H9 (cell line): ENCODE measurements around the gene ZNF641. TPM values are rescaled to one million over a fixed set of nuclear protein-coding genes. Genes with fewer than 3 reads are reported as not detected.

Source experiments
- DNase-seq: peaks from one replicate; pipeline ENCODE4 v3.0.0-alpha.2; 2017
- H2AFZ ChIP-seq: one replicate; pipeline ENCODE4 v1.6.1; 2013; ENCODE audit warnings: mild to moderate bottlenecking, low read length, control low read depth, moderate library complexity
- H2AK5ac ChIP-seq: 2 replicates; pipeline ENCODE4 v1.6.1; 2013; ENCODE audit warnings: low read length, control low read depth, mixed read lengths; ENCODE audit not compliant: insufficient read length
- H2BK120ac ChIP-seq: one replicate; pipeline ENCODE4 v1.6.1; 2013; ENCODE audit warnings: low read depth, mild to moderate bottlenecking, low read length, control low read depth, inconsistent platforms; ENCODE audit not compliant: poor library complexity, severe bottlenecking
- H2BK12ac ChIP-seq: 2 replicates; pipeline ENCODE4 v1.6.1; 2013; ENCODE audit warnings: low read length, control low read depth, mixed read lengths, low read depth; ENCODE audit not compliant: insufficient read length
- H2BK15ac ChIP-seq: 2 replicates; pipeline ENCODE4 v1.6.1; 2013; ENCODE audit warnings: low read depth, low read length, control low read depth
- H2BK20ac ChIP-seq: one replicate; pipeline ENCODE4 v1.6.1; 2013; ENCODE audit warnings: low read depth, mild to moderate bottlenecking, low read length, control low read depth, inconsistent platforms; ENCODE audit not compliant: poor library complexity, severe bottlenecking
- H2BK5ac ChIP-seq: 2 replicates; pipeline ENCODE4 v1.6.1; 2013; ENCODE audit warnings: low read length, control low read depth, mixed read lengths; ENCODE audit not compliant: insufficient read length
- H3K14ac ChIP-seq: 2 replicates; pipeline ENCODE4 v1.6.1; 2013; ENCODE audit warnings: low read length, control low read depth; ENCODE audit not compliant: insufficient read depth
- H3K18ac ChIP-seq: 2 replicates; pipeline ENCODE4 v1.6.1; 2013; ENCODE audit warnings: low read depth, mild to moderate bottlenecking, mixed read lengths, low read length, control low read depth; ENCODE audit not compliant: insufficient read length
- H3K23ac ChIP-seq: 2 replicates; pipeline ENCODE4 v1.6.1; 2013; ENCODE audit warnings: low read length, control low read depth, mixed read lengths, low read depth; ENCODE audit not compliant: insufficient read length
- H3K23me2 ChIP-seq: 2 replicates; pipeline ENCODE4 v1.6.1; 2013; ENCODE audit warnings: low read depth, mild to moderate bottlenecking, mixed read lengths, low read length, control low read depth; ENCODE audit not compliant: insufficient read length, poor library complexity, severe bottlenecking
- H3K27ac ChIP-seq: 2 replicates; pipeline ENCODE4 v1.5.1; 2013; ENCODE audit warnings: low read length, control low read depth, mixed read lengths, low read depth; ENCODE audit not compliant: insufficient read length
- H3K27me3 ChIP-seq: 2 replicates; pipeline ENCODE4 v1.6.1; 2013; ENCODE audit warnings: low read length, control low read depth, inconsistent platforms; ENCODE audit not compliant: insufficient read depth
- H3K4ac ChIP-seq: 2 replicates; pipeline ENCODE4 v1.6.1; 2013; ENCODE audit warnings: low read depth, mild to moderate bottlenecking, control low read depth, inconsistent platforms, low read length, moderate library complexity
- H3K4me1 ChIP-seq: 2 replicates; pipeline ENCODE4 v1.6.1; 2013; ENCODE audit warnings: low read length, control low read depth, inconsistent platforms; ENCODE audit not compliant: insufficient read depth
- H3K4me2 ChIP-seq: 2 replicates; pipeline ENCODE4 v1.6.1; 2013; ENCODE audit warnings: low read length, control low read depth, mixed read lengths; ENCODE audit not compliant: insufficient read length, insufficient read depth
- H3K56ac ChIP-seq: 2 replicates; pipeline ENCODE4 v1.6.1; 2013; ENCODE audit warnings: low read depth, mild to moderate bottlenecking, mixed read lengths, low read length, control low read depth; ENCODE audit not compliant: insufficient read length
- H3K79me1 ChIP-seq: 2 replicates; pipeline ENCODE4 v1.6.1; 2013; ENCODE audit warnings: low read depth, mild to moderate bottlenecking, moderate library complexity, low read length, control low read depth, inconsistent platforms; ENCODE audit not compliant: insufficient read depth, poor library complexity, severe bottlenecking
- H3K79me2 ChIP-seq: 2 replicates; pipeline ENCODE4 v1.6.1; 2013; ENCODE audit warnings: low read length, control low read depth, inconsistent platforms; ENCODE audit not compliant: insufficient read depth
- H3K9ac ChIP-seq: 2 replicates; pipeline ENCODE4 v1.6.1; 2013; ENCODE audit warnings: low read length, control low read depth, mixed read lengths; ENCODE audit not compliant: insufficient read length; ENCODE audit errors: extremely low read depth
- H3K9me3 ChIP-seq: one replicate; pipeline ENCODE4 v1.6.1; 2013; ENCODE audit warnings: low read depth, low read length, inconsistent platforms; ENCODE audit not compliant: control insufficient read depth
- H3T11ph ChIP-seq: one replicate; pipeline ENCODE4 v1.6.1; 2013; ENCODE audit warnings: mild to moderate bottlenecking, low read length, control low read depth, inconsistent platforms
- H4K20me1 ChIP-seq: one replicate; pipeline ENCODE4 v1.6.1; 2013; ENCODE audit not compliant: control insufficient read depth, insufficient read length, insufficient read depth
- H4K5ac ChIP-seq: 2 replicates; pipeline ENCODE4 v1.6.1; 2013; ENCODE audit warnings: low read depth, mild to moderate bottlenecking, mixed read lengths, low read length, control low read depth; ENCODE audit not compliant: insufficient read length
- H4K8ac ChIP-seq: replicated peaks from 2 replicates; pipeline ENCODE4 v1.6.1; 2013; ENCODE audit warnings: low read length, control low read depth, mixed read lengths, low read depth; ENCODE audit not compliant: insufficient read length
- H4K91ac ChIP-seq: 2 replicates; pipeline ENCODE4 v1.6.1; 2013; ENCODE audit warnings: low read depth, mild to moderate bottlenecking, moderate library complexity, mixed read lengths, low read length, control low read depth; ENCODE audit not compliant: insufficient read length
- H3K27ac Mint-ChIP-seq, 3 experiments: 2 replicates in 2 of 3; 3 replicates in 1 of 3; pipeline ENCODE4 v1.8.0; 2020 to 2021; ENCODE audit warnings: mixed read lengths in 3 of 3, mild to moderate bottlenecking in 1 of 3, moderate library complexity in 1 of 3
- H3K27me3 Mint-ChIP-seq: 2 replicates; pipeline ENCODE4 v1.8.0; 2021; ENCODE audit warnings: low read depth, mild to moderate bottlenecking, moderate library complexity, mixed read lengths
- H3K36me3 Mint-ChIP-seq, 3 experiments: 2 replicates in 2 of 3; 3 replicates in 1 of 3; pipeline ENCODE4 v1.8.0; 2020 to 2021; ENCODE audit warnings: low read depth in 3 of 3, mixed read lengths in 3 of 3; ENCODE audit not compliant: insufficient read depth in 1 of 3
- H3K4me1 Mint-ChIP-seq, 2 experiments: 2 replicates each; pipeline ENCODE4 v1.8.0; 2020; ENCODE audit warnings: mixed read lengths in 2 of 2
- H3K4me3 Mint-ChIP-seq, 2 experiments: 2 replicates in 1 of 2; 3 replicates in 1 of 2; pipeline ENCODE4 v1.8.0; 2020 to 2021; ENCODE audit warnings: mild to moderate bottlenecking in 2 of 2, mixed read lengths in 2 of 2, moderate library complexity in 1 of 2
- H3K9me3 Mint-ChIP-seq, 2 experiments: 2 replicates in 1 of 2; 3 replicates in 1 of 2; pipeline ENCODE4 v1.8.0; 2020; ENCODE audit warnings: mild to moderate bottlenecking in 2 of 2, mixed read lengths in 2 of 2, moderate library complexity in 1 of 2
- WGBS: extraction: QIAGEN DNeasy Blood & Tissue Kit; methylation state at CpG from one replicate; pipeline ENCODE4 v1.1.7; 2013; ENCODE audit warnings: missing lambda C conversion rate, low lambda C conversion rate, mixed read lengths; ENCODE audit not compliant: insufficient read length; ENCODE audit errors: extremely low coverage; 5-methylcytosine and 5-hydroxymethylcytosine counted together
- total RNA-seq: library from RNA; stranded (reverse); gene quantifications from 2 replicates; pipeline ENCODE4 v1.2.1, GENCODE V29; 2021
- TF ChIP-seq, protein P1 (sequence below): fragments of 200-600 bp; sonication (generic); conservative IDR thresholded peaks from 3 replicates; pipeline ENCODE4 v1.8.0; 2021; ENCODE audit warnings: antibody characterized with exemption, mild to moderate bottlenecking

Gene ZNF641
- total RNA-seq, 1 experiment from 2014 or later, result 8.5 TPM

- no peaks in the 10 kb centered on the region for H4K20me1 ChIP-seq
- H3K4ac ChIP-seq, result no peak overlapping the region
- H2BK15ac ChIP-seq, result no peak overlapping the region
- H2BK5ac ChIP-seq, result no peak overlapping the region
- Mint-ChIP-seq H3K4me1 (no peaks in the 10 kb centered on the region), H3K4me3 (no peak overlapping the region), H3K9me3 (peaks cover 14 to 37% of the 10 kb centered on the region in 2 experiments), H3K27ac (no peak overlapping the region), H3K36me3 (peaks cover 5 to 9% (median 6%) of the 10 kb centered on the region in 3 experiments; a peak in 6 of 7 replicates), H3K27me3 (peaks cover 21% of the 10 kb centered on the region)
- no peaks in the 10 kb centered on the region for H3K27me3 ChIP-seq
- no peak overlapping the region for H2AFZ ChIP-seq
- no peak overlapping the region for H2AK5ac ChIP-seq
- H3K4me2 ChIP-seq, result no peak overlapping the region
- DNase-seq, result no peak
- H3K79me1 ChIP-seq, result no peaks in the 10 kb centered on the region
- no peak overlapping the region for H3K27ac ChIP-seq
- no peak overlapping the region for H2BK20ac ChIP-seq
- no peaks in the 10 kb centered on the region for H3K9me3 ChIP-seq
- no peak overlapping the region for H2BK12ac ChIP-seq
- no peak overlapping the region for H3K23ac ChIP-seq
- H3T11ph ChIP-seq, result no peak overlapping the region
- H3K4me1 ChIP-seq, result no peaks in the 10 kb centered on the region
- H3K14ac ChIP-seq, result no peak overlapping the region
- WGBS, result no CpG with 5 or more reads among the region's 55 CpGs
- H3K23me2 ChIP-seq, result no peaks in the 10 kb centered on the region
- H4K8ac ChIP-seq, result no peak overlapping the region
- H3K56ac ChIP-seq, result no peak overlapping the region
- TF ChIP-seq, protein P1, sequence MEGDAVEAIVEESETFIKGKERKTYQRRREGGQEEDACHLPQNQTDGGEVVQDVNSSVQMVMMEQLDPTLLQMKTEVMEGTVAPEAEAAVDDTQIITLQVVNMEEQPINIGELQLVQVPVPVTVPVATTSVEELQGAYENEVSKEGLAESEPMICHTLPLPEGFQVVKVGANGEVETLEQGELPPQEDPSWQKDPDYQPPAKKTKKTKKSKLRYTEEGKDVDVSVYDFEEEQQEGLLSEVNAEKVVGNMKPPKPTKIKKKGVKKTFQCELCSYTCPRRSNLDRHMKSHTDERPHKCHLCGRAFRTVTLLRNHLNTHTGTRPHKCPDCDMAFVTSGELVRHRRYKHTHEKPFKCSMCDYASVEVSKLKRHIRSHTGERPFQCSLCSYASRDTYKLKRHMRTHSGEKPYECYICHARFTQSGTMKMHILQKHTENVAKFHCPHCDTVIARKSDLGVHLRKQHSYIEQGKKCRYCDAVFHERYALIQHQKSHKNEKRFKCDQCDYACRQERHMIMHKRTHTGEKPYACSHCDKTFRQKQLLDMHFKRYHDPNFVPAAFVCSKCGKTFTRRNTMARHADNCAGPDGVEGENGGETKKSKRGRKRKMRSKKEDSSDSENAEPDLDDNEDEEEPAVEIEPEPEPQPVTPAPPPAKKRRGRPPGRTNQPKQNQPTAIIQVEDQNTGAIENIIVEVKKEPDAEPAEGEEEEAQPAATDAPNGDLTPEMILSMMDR, result no peak
- no peak overlapping the region for H2BK120ac ChIP-seq
- H4K5ac ChIP-seq, result no peak overlapping the region
- H3K79me2 ChIP-seq, result no peaks in the 10 kb centered on the region
- no peak overlapping the region for H4K91ac ChIP-seq
- H3K9ac ChIP-seq, result no peak overlapping the region
- H3K18ac ChIP-seq, result no peak overlapping the region
Measured at GRCh38 chr12:48329199-48329939, 21.4 kb downstream of the ZNF641 start.
